Endothelial cell of umbilical vein (primary cell): ENCODE results near the gene P4HB. TPM values are rescaled to one million over a fixed set of nuclear protein-coding genes. Genes with fewer than 3 reads are reported as not detected.

ENCODE experiments used
- BruUV-seq: library from RNA; stranded (reverse); fragments of 400-500 nt; replicated peaks from 2 replicates; lab custom pipeline; 2021; lab: Mats Ljungman, UMichigan
- CTCF ChIA-PET: fragments of 300-600, 350-600 bp; sonication (Branson Sonifier 250); formaldehyde crosslinking; loops from one replicate; lab custom pipeline; 2021; ENCODE audit warnings: antibody characterized with exemption, inconsistent platforms; lab: Charles Lee
- POLR2A ChIA-PET: fragments of 300-600, 350-600 bp; sonication (Branson Sonifier 250); formaldehyde crosslinking; loops from one replicate; lab custom pipeline; 2021; ENCODE audit warnings: antibody characterized with exemption, inconsistent platforms; lab: Charles Lee
- DNase-seq: peaks from one replicate; pipeline ENCODE4 v3.0.0-alpha.2; 2011; ENCODE audit warnings: low read depth, low spot score
- FAIRE-seq: peaks from 2 replicates; lab custom pipeline; 2011; peaks lifted over from hg19 to GRCh38; lab: Jason Lieb, UNC
- H2AFZ ChIP-seq: 2 replicates; pipeline ENCODE4 v1.6.0; 2012; ENCODE audit warnings: low read depth, low read length, control low read depth, inconsistent platforms
- H3K27ac ChIP-seq: 2 replicates; pipeline ENCODE4 v1.5.1; 2011; ENCODE audit warnings: low read depth, mild to moderate bottlenecking, control low read depth, low read length, moderate library complexity; ENCODE audit not compliant: insufficient read depth
- H3K27me3 ChIP-seq, 2 experiments: 2 replicates each; pipeline versions ENCODE4 v1.6.0 to v1.6.1; 2011; ENCODE audit warnings: low read length in 2 of 2, mixed read lengths in 1 of 2; ENCODE audit not compliant: control insufficient read depth in 2 of 2, insufficient read depth in 2 of 2
- H3K36me3 ChIP-seq, 2 experiments: 2 replicates in 1 of 2; 3 replicates in 1 of 2; pipeline ENCODE4 v1.5.1; 2011; ENCODE audit warnings: low read length in 2 of 2, mild to moderate bottlenecking in 1 of 2, moderate library complexity in 1 of 2; ENCODE audit not compliant: control insufficient read depth in 2 of 2, insufficient read depth in 2 of 2; ENCODE audit errors: extremely low read depth in 1 of 2
- H3K4me1 ChIP-seq: 3 replicates; pipeline ENCODE4 v1.5.1; 2011; ENCODE audit warnings: mild to moderate bottlenecking, low read length; ENCODE audit not compliant: control insufficient read depth, insufficient read depth; ENCODE audit errors: extremely low read depth
- H3K4me2 ChIP-seq: 2 replicates; pipeline ENCODE4 v1.6.1; 2011; ENCODE audit warnings: low read length, control low read depth, mixed read lengths; ENCODE audit not compliant: insufficient read depth
- H3K4me3 ChIP-seq, 3 experiments: fragments of 200-600 bp in 1 of 3; sonication (generic), shearing (Covaris generic) in 1 of 3; replicated peaks in 1 of 3; 2 replicates each; pipeline ENCODE4 v1.5.1; 2011 to 2016; ENCODE audit warnings: control low read depth in 3 of 3, low read length in 3 of 3, mild to moderate bottlenecking in 2 of 3, inconsistent platforms in 1 of 3, low read depth in 1 of 3, moderate library complexity in 1 of 3; ENCODE audit not compliant: insufficient read depth in 1 of 3
- H3K79me2 ChIP-seq: 2 replicates; pipeline ENCODE4 v1.6.0; 2012; ENCODE audit warnings: low read length, inconsistent platforms; ENCODE audit not compliant: control insufficient read depth, insufficient read depth
- H3K9ac ChIP-seq: replicated peaks from 2 replicates; pipeline ENCODE3; 2011; ENCODE audit warnings: low read length, control low read depth; ENCODE audit not compliant: insufficient read depth; ENCODE audit errors: extremely low read depth
- H3K9me1 ChIP-seq: replicated peaks from 3 replicates; pipeline ENCODE4 v1.6.0; 2011; ENCODE audit warnings: mild to moderate bottlenecking, low read length; ENCODE audit not compliant: control insufficient read depth, insufficient read depth; ENCODE audit errors: extremely low read depth
- H3K9me3 ChIP-seq: replicated peaks from 2 replicates; pipeline ENCODE4 v1.5.1; 2012; ENCODE audit warnings: low read length, inconsistent platforms; ENCODE audit not compliant: control insufficient read depth, insufficient read depth
- H4K20me1 ChIP-seq: replicated peaks from 2 replicates; pipeline ENCODE3; 2011; ENCODE audit warnings: mild to moderate bottlenecking, low read length; ENCODE audit not compliant: control insufficient read depth, insufficient read depth; ENCODE audit errors: extremely low read depth
- EZH2 ChIP-seq: IDR thresholded peaks from 2 replicates; pipeline ENCODE4 v1.6.1; 2012; ENCODE audit warnings: borderline replicate concordance, low read depth, mild to moderate bottlenecking, moderate library complexity, low read length, inconsistent platforms; ENCODE audit not compliant: severe bottlenecking
- FOS ChIP-seq: IDR thresholded peaks from 2 replicates; pipeline ENCODE4 v1.6.1; 2011; ENCODE audit warnings: mild to moderate bottlenecking, low read length, moderate library complexity, borderline replicate concordance; ENCODE audit not compliant: insufficient read depth
- GATA2 ChIP-seq: IDR thresholded peaks from 2 replicates; pipeline ENCODE4 v1.7.0; 2011; ENCODE audit warnings: low read depth, mild to moderate bottlenecking, moderate library complexity, mixed read lengths, low read length; ENCODE audit not compliant: insufficient read length, insufficient read depth
- JUN ChIP-seq: IDR thresholded peaks from 2 replicates; pipeline ENCODE4 v1.6.1; 2011; ENCODE audit warnings: borderline replicate concordance, low read depth; ENCODE audit not compliant: insufficient read length, insufficient read depth
- MYC ChIP-seq: IDR thresholded peaks from one replicate; pipeline ENCODE4 v1.6.1; 2011; ENCODE audit warnings: mild to moderate bottlenecking, low read depth, low read length
- POLR2A ChIP-seq: IDR thresholded peaks from 2 replicates; pipeline ENCODE4 v1.6.1; 2012; ENCODE audit warnings: low read depth, mild to moderate bottlenecking, control low read depth, low read length
- POLR2AphosphoS5 ChIP-seq: IDR thresholded peaks from 2 replicates; pipeline ENCODE4 v1.6.1; 2012; ENCODE audit warnings: low read depth, mild to moderate bottlenecking, control low read depth, low read length, moderate library complexity; ENCODE audit not compliant: insufficient read depth
- dilution Hi-C: fragments of 300-500 bp; cut with MboI; formaldehyde crosslinking; loops from one replicate; pipeline ENCODE4 v1.15.0; 2019; ENCODE audit warnings: low sequenced_read_pairs; ENCODE audit not compliant: extremely low pct_ligation_motif_present
- intact Hi-C: fragments of 100-400 bp; cut with micrococcal nuclease; formaldehyde crosslinking; loops from one replicate; pipeline ENCODE4 v1.10.0; 2022
- polyA plus RNA-seq, 4 experiments: library from polyadenylated mRNA; depleted of rRNA in 3 of 4; stranded (reverse) in 3 of 4; unstranded in 1 of 4; fragments of >200 nt; gene quantifications; 2 replicates each; pipeline versions ENCODE4 v1.2.1 to v1.2.3, GENCODE V29; 2011 to 2012; ENCODE audit warnings: missing spikeins in 1 of 4
- total RNA-seq: library from RNA; stranded (reverse); gene quantifications from 2 replicates; pipeline ENCODE4 v1.2.3, GENCODE V29; 2021
- TF ChIP-seq, protein P1 (sequence below): IDR thresholded peaks from 2 replicates; pipeline ENCODE4 v1.6.1; 2011; ENCODE audit not compliant: insufficient read depth, insufficient read length
- TF ChIP-seq, protein P2 (sequence below), 2 donors: IDR thresholded peaks; 1 replicate in 1 of 2; 2 replicates in 1 of 2; pipeline ENCODE4 v1.5.1; 2011; ENCODE audit warnings: low read length in 2 of 2, mild to moderate bottlenecking in 2 of 2, moderate library complexity in 2 of 2, control low read depth in 1 of 2, inconsistent platforms in 1 of 2, low read depth in 1 of 2; ENCODE audit not compliant: insufficient read depth in 1 of 2; ENCODE audit errors: extremely low read depth in 1 of 2

The P4HB gene
- total and polyA plus RNA-seq, 2 donors (not counting 3 experiments of a cell fraction or from before 2014, with no cell fraction given): 201 to 988 TPM

DNA sequence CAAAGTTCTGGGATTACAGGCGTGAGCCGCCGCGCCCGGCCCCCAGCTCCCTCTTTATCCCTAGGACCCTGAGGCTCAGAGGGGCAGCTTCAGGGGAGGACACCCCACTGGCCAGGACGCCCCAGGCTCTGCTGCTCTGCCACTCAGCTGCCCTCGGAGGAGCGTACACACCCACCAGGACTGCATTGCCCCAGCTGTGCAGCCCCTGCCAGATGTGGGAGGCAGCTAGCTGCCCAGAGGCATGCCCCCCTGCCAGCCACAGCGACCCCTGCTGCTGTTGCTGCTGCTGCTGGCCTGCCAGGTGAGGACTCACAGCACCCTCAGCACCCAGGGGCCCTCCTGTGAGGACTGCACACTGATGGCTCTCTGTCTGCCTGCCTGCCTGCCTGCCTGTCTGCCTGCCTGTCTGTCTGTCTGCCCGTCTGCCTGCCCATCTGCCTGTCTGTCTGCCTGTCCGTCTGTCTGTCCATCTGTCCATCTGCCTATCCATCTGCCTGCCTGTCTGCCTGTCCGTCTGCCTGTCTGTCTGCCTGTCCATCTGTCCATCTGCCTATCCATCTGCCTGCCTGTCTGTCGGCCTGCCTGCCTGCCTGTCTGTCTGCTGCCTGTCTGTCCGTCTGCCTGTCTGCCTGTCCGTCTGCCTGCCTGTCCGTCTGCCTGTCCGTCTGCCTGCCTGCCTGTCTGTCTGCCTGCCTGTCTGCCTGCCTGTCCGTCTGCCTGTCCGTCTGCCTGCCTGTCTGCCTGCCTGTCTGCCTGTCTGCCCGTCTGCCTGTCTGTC lies 51.4 kb downstream of the P4HB start:
- CTCF ChIA-PET: interaction anchor here (1.6 kb wide), 1 partner anchor 13 kb away, joined by 8 read pairs; no protein-coding TSS in a partner anchor
- BruUV-seq: no TSS peak
- no peak for DNase-seq
- H3K4me2 ChIP-seq: no peak overlapping the region
- peaks cover 12 to 13% of the 10 kb centered on the region in 2 experiments for H3K27me3 ChIP-seq
- no peaks in the 10 kb centered on the region for H3K36me3 ChIP-seq
- no peak overlapping the region for H3K4me3 ChIP-seq
- H3K9ac ChIP-seq: no peak overlapping the region
- TF ChIP-seq, protein P1, sequence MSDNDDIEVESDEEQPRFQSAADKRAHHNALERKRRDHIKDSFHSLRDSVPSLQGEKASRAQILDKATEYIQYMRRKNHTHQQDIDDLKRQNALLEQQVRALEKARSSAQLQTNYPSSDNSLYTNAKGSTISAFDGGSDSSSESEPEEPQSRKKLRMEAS: no peak
- TF ChIP-seq EZH2: no peak
- no peak for TF ChIP-seq GATA2
- no peak for TF ChIP-seq POLR2A
- TF ChIP-seq FOS: no peak
- no peak for TF ChIP-seq JUN
- no peak for TF ChIP-seq POLR2AphosphoS5
- TF ChIP-seq MYC: no peak
- TF ChIP-seq, protein P2, sequence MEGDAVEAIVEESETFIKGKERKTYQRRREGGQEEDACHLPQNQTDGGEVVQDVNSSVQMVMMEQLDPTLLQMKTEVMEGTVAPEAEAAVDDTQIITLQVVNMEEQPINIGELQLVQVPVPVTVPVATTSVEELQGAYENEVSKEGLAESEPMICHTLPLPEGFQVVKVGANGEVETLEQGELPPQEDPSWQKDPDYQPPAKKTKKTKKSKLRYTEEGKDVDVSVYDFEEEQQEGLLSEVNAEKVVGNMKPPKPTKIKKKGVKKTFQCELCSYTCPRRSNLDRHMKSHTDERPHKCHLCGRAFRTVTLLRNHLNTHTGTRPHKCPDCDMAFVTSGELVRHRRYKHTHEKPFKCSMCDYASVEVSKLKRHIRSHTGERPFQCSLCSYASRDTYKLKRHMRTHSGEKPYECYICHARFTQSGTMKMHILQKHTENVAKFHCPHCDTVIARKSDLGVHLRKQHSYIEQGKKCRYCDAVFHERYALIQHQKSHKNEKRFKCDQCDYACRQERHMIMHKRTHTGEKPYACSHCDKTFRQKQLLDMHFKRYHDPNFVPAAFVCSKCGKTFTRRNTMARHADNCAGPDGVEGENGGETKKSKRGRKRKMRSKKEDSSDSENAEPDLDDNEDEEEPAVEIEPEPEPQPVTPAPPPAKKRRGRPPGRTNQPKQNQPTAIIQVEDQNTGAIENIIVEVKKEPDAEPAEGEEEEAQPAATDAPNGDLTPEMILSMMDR (IDR thresholded peaks at IDR 0.05; ENCODE audit: extremely low read depth in 1 of 2, insufficient read depth in 1 of 2, low read depth in 1 of 2, low read length in 2 of 2): no peak
- no peak overlapping the region for H3K27ac ChIP-seq
- POLR2A ChIA-PET: no interaction called here
- intact Hi-C loops: no loop called here
- H3K9me1 ChIP-seq: no peaks in the 10 kb centered on the region
- H3K79me2 ChIP-seq: no peaks in the 10 kb centered on the region
- dilution Hi-C loops: no loop called here
- no peaks in the 10 kb centered on the region for H3K4me1 ChIP-seq
- no peak for FAIRE-seq
- H3K9me3 ChIP-seq: no peaks in the 10 kb centered on the region
- no peaks in the 10 kb centered on the region for H4K20me1 ChIP-seq
- no peak overlapping the region for H2AFZ ChIP-seq
